AG09319 (cell line): ENCODE data around the gene PHLPP1.
"Not testable (repeated sequence)": the region's sequence is repeated elsewhere in the genome, so short reads cannot be mapped to it uniquely, and the experiment has no call there.

Experiments
- DNase-seq: peaks from one replicate; pipeline ENCODE4 v3.0.0-alpha.2; 2010; ENCODE audit warnings: low read depth; ENCODE audit errors: extremely low read depth
- TF ChIP-seq, protein P1 (sequence below): IDR thresholded peaks from 2 replicates; pipeline ENCODE4 v1.5.1; 2011; ENCODE audit warnings: low read depth, mild to moderate bottlenecking, inconsistent platforms, low read length, moderate library complexity

Gene PHLPP1

DNA sequence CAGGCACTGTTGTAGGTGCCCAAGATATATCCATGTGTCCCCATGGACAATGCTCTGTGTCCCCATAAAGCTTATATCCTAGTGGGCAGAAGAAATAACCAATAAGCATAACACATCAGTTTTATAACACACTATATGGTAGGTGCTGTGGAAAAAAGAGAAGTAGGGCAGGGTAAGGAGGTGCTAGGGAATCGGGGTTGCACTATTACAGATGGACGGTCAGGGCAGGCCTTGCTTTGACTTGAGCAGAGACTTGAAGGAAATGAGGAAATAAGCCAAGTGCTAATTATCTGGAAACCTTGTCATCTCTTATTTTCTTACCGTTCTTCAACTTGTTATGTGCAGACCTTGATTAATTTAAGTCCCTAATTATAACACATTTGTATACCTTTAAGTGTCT, 82.0 kb downstream of the PHLPP1 start:
- TF ChIP-seq, protein P1, sequence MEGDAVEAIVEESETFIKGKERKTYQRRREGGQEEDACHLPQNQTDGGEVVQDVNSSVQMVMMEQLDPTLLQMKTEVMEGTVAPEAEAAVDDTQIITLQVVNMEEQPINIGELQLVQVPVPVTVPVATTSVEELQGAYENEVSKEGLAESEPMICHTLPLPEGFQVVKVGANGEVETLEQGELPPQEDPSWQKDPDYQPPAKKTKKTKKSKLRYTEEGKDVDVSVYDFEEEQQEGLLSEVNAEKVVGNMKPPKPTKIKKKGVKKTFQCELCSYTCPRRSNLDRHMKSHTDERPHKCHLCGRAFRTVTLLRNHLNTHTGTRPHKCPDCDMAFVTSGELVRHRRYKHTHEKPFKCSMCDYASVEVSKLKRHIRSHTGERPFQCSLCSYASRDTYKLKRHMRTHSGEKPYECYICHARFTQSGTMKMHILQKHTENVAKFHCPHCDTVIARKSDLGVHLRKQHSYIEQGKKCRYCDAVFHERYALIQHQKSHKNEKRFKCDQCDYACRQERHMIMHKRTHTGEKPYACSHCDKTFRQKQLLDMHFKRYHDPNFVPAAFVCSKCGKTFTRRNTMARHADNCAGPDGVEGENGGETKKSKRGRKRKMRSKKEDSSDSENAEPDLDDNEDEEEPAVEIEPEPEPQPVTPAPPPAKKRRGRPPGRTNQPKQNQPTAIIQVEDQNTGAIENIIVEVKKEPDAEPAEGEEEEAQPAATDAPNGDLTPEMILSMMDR: no peak
- DNase-seq: no peak

DNA sequence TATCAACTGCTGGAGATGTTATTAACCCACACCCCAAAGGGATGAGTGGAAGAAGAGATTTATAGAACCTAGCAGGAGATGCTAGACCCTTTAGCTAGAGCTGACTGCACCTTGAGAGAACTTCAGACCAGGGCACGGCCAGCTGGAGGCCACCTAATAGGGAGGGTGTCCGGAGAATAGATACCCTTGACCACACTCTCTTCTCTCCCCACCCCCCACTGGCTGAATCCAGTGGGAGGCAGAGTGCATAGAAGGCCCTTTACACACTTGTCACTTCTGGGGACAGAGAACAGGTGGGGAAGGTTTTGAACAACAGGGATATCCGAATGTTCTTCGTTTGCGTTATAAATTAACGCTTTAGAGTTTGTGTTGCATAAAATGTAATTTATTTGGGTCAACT, 84.6 kb downstream of the PHLPP1 start:
- DNase-seq: no peak
- TF ChIP-seq, protein P1: no peak

DNA sequence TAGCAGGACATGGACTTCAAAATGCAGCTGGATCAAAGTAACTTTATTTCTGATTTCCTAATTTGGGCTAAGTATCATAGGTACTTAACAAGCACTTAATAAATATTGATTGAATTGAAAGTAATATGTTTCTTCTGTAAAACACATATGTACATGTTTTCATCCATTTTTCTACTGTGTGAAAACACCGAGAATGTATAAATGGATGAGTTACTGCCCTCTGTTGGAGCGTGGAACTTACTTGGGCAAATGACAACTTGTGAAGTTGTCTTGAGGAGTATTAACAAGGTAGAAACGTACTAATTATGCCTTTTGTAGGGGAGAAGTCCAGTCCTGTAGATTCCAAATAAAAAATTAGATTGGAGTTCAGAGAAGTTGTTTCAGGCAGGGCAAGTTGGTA, 87.2 kb downstream of the PHLPP1 start:
- DNase-seq: no peak
- TF ChIP-seq, protein P1: no peak

DNA sequence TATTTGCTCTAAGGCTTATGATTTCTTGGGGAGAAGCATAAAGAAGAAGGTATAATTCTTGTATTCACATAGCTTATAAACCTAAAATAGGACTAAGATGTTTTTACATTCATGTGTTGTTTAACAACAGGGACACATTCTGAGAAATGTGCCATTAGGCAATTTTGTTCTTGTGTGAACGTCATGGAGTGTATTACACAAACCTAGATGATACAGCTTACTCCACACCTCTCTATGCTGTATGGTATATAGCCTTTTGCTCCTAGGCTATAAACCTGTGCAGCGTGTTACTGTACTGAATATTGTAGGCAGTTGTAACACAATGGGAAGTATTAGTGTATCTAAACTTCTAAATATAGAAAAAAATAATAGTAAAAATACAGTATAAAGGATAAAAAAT, 92.1 kb downstream of the PHLPP1 start:
- TF ChIP-seq, protein P1: no peak

DNA sequence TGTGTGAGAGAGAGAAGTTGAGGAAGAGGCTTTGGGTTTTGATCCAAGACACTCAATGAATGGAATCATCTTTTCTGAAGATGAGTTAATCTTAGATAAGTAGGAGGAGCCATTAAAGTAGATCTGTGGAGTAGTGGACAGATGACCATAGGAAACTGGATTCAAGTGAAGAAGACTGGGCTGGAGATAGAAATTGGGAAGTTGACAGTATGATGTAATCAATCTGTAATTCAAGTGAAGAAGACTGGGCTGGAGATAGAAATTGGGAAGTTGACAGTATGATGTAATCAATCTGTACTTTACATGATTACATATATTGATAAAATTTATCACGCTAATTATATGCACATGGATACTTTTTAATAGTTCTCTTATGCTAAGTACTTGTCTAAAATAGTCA, 92.8 kb downstream of the PHLPP1 start:
- DNase-seq: no peak
- TF ChIP-seq, protein P1: no peak

More for the DNA sequence above, 92.1 kb downstream of the PHLPP1 start:
- DNase-seq: no peak

DNA sequence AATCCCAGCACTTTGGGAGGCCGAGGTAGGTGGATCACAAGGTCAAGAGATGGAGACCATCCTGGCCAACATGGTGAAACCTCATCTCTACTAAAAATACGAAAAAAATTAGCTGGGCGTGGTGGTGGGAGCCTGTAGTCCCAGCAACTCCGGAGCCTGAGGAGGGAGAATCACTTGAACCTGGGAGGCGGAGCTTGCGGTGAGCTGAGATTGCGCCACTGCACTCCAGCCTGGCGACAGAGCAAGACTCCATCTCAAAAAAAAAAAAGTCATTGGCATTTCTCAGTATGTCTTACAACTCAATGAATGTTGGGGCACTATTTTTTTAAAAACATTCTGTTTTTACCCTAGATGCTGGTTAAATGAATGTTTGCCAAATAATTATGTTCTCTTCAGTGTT, 94.1 kb downstream of the PHLPP1 start:
- DNase-seq: not testable (repeated sequence)

DNA sequence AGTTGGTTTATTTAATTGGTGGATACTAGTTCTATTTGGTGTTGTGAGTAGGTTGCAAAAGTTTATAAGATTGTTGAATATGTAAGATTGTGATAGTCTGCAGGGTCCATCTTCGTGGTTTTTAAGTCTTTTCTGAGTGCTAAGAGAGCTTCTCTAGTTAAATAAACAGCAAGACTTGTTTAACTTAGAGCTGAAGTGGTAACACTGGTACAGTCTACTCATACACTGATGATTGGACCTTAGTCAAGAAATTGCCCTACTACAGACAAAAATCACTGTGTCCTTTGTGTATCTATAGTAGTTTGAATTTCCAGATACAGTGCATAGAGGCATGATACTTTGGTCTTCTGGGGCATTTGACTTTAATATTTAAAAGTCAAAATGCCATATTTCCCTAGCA, 94.6 kb downstream of the PHLPP1 start:
- TF ChIP-seq, protein P1: no peak
- DNase-seq: no peak

DNA sequence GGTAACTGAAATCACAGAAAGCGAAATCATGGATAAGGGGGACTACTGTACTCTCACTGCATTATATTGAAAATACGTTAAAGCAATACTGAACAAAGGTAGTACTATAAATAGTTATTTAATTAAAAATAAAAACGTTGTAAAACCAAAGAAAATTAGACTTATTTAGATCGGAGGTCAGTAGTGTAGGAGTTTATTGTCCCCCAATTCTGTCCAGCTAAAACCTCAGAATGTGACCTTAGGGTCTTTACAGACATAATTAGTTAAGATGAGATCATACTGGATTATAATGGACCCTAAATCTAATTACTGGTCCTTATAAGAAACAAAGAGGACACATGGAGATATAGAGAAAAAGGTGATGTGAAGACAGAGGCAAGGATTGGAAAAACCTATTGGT, 95.3 kb downstream of the PHLPP1 start:
- DNase-seq: no peak
- TF ChIP-seq, protein P1: no peak
